ENCODE results near the gene PACSIN1. TPM values are rescaled to one million over a fixed set of nuclear protein-coding genes. Genes with fewer than 3 reads are reported as not detected.

The PACSIN1 gene
- total and polyA plus RNA-seq, 2 of the 4 experiments (the other 2 are of a cell fraction): 0.02 TPM; not detected in 1

GRCh38 chr6:34584694-34585093 lies 118.8 kb downstream of the PACSIN1 start:
- H3K4me3 ChIP-seq (ENCODE audit: insufficient read depth, low read depth, low read length): no peak overlapping the region
- no peak overlapping the region for H3K14ac ChIP-seq (replicated peaks; ENCODE audit: low read depth, low read length)
- H4K91ac ChIP-seq (ENCODE audit: insufficient read depth, low read depth, low read length): no peak overlapping the region
- H3K27me3 ChIP-seq (ENCODE audit: control insufficient read depth, insufficient read depth, low read length): no peaks in the 10 kb centered on the region
- H4K5ac ChIP-seq (ENCODE audit: low read depth, low read length): no peak overlapping the region
- ATAC-seq (ENCODE audit: low read depth) (no peak), DNase-seq (no peak)
- no peak overlapping the region for H3K18ac ChIP-seq (ENCODE audit: low read depth, low read length)
- TF ChIP-seq MAFK (IDR thresholded peaks at IDR 0.05; ENCODE audit: low read depth, low read length): no peak
- no peak for TF ChIP-seq USF2 (IDR thresholded peaks at IDR 0.05; ENCODE audit: low read depth, low read length)
- 98% methylated on average over 7 of the region's 9 CpGs; no CpG with 5 or more reads in 1 of the 2 experiments for WGBS, 2 experiments (ENCODE audit: extremely low coverage in 2 of 2, insufficient read length in 1 of 2)
- peaks cover 11 to 60% of the 10 kb centered on the region in 2 experiments; a peak in 3 of 4 replicates for H3K79me1 ChIP-seq (ENCODE audit: low read depth in 1 of 2, low read length in 2 of 2)
- no peak overlapping the region for H4K8ac ChIP-seq (ENCODE audit: low read depth in 2 of 2, low read length in 2 of 2)
- intact Hi-C loops (cut with micrococcal nuclease): no loop called here
- H3K4ac ChIP-seq (ENCODE audit: low read depth, low read length): no peak overlapping the region
- no peak overlapping the region for H2BK20ac ChIP-seq (ENCODE audit: low read depth, low read length)
- in situ Hi-C loops (cut with MboI; ENCODE audit: low sequenced_read_pairs): no loop called here
- ChIA-PET CTCF (interaction anchor here (1.0 kb wide), 1 partner anchor 9 kb away, joined by 3 read pairs; no protein-coding TSS in a partner anchor), POLR2A (ENCODE audit: unreplicated experiment) (interaction anchor here (0.6 kb wide), 1 partner anchor 37 kb away, joined by 3 read pairs; no protein-coding TSS in a partner anchor)
- H3K36me3 ChIP-seq (ENCODE audit: control insufficient read depth, insufficient read depth, low read length): peaks cover 12% of the 10 kb centered on the region
- peaks cover 9% of the 10 kb centered on the region; the same call in 1 of the 2 replicates for H3K4me1 ChIP-seq (ENCODE audit: control insufficient read depth, insufficient read depth, low read length)
- H3K56ac ChIP-seq (ENCODE audit: extremely low read depth, insufficient read depth, low read length): no peak overlapping the region
- H2BK15ac ChIP-seq (ENCODE audit: low read depth, low read length): no peak overlapping the region
- H3K9me1 ChIP-seq (ENCODE audit: insufficient read depth, low read length): peaks cover 17% of the 10 kb centered on the region
- dilution Hi-C loops (cut with HindIII; ENCODE audit: low sequenced_read_pairs, unreplicated experiment): no loop called here
- H2BK5ac ChIP-seq (ENCODE audit: low read depth, low read length, poor library complexity, severe bottlenecking): no peak overlapping the region
- no peak overlapping the region for H2AFZ ChIP-seq (replicated peaks; ENCODE audit: low read length, poor library complexity)
- no peak overlapping the region for H2AK9ac ChIP-seq (replicated peaks; ENCODE audit: low read depth, low read length, poor library complexity)
- H2AK5ac ChIP-seq (ENCODE audit: low read depth, low read length): no peak overlapping the region
- H4K20me1 ChIP-seq (ENCODE audit: insufficient read depth, low read length): peaks cover 39% of the 10 kb centered on the region
- H3K23ac ChIP-seq (ENCODE audit: low read depth, low read length): no peak overlapping the region
- no peak overlapping the region for H3K27ac ChIP-seq (ENCODE audit: insufficient read depth, low read length)
- no peaks in the 10 kb centered on the region for H3K9me3 ChIP-seq (ENCODE audit: control insufficient read depth, insufficient read depth, low read length)
- no peak overlapping the region for H3K9ac ChIP-seq (ENCODE audit: low read depth, low read length)
- H3K4me2 ChIP-seq (ENCODE audit: low read depth, low read length): no peak overlapping the region
- no TSS peak for BruUV-seq (replicated peaks)
- H2BK120ac ChIP-seq (ENCODE audit: low read depth, low read length): no peak overlapping the region

Other genes with a start within 250 kb of the PACSIN1 start
- gene HMGA1, start 229.2 kb upstream of the PACSIN1 start, total RNA-seq (2012; rRNA removed): 101 and 129 TPM in 2 replicates
- 589 and 652 TPM in 2 replicates for gene HMGA1, start 229.2 kb upstream of the PACSIN1 start, polyA plus RNA-seq (2012; rRNA removed)
- gene SMIM29, start 217.1 kb upstream of the PACSIN1 start, total RNA-seq (2012; rRNA removed): 8.1 and 8.4 TPM in 2 replicates
- gene SMIM29, start 217.1 kb upstream of the PACSIN1 start, polyA plus RNA-seq (2012; rRNA removed): 25.6 and 28.9 TPM in 2 replicates
- 17.2 and 21.4 TPM in 2 replicates for gene NUDT3, start 73.4 kb upstream of the PACSIN1 start, total RNA-seq (2012; rRNA removed)
- gene NUDT3, start 73.4 kb upstream of the PACSIN1 start, polyA plus RNA-seq (2012; rRNA removed): 9.1 and 10.1 TPM in 2 replicates
- 3,662 and 5,584 TPM in 2 replicates for gene RPS10, start 40.0 kb upstream of the PACSIN1 start, total RNA-seq (2012; rRNA removed)
- gene RPS10, start 40.0 kb upstream of the PACSIN1 start, polyA plus RNA-seq (2012; rRNA removed): 4,105 and 5,462 TPM in 2 replicates
- not detected in 2 replicates for gene SPDEF, start 90.3 kb downstream of the PACSIN1 start, total RNA-seq (2012; rRNA removed)
- 0.04 and 0.05 TPM in 2 replicates for gene SPDEF, start 90.3 kb downstream of the PACSIN1 start, polyA plus RNA-seq (2012; rRNA removed)
- gene ILRUN, start 230.7 kb downstream of the PACSIN1 start, total RNA-seq (2012; rRNA removed): 29.9 and 32.2 TPM in 2 replicates
- gene ILRUN, start 230.7 kb downstream of the PACSIN1 start, polyA plus RNA-seq (2012; rRNA removed): 25.4 and 26.0 TPM in 2 replicates